ENCODE results near the gene MGAT5B. TPM values are rescaled to one million over a fixed set of nuclear protein-coding genes. Genes with fewer than 3 reads are reported as not detected.

Gene MGAT5B
- total RNA-seq, 1 donor from 2014 or later = 7.5 TPM

- no peak overlapping the region for H3K4me3 ChIP-seq (ENCODE audit: low read depth, low read length)
- no peak for DNase-seq (ENCODE audit: low read depth)
- TF ChIP-seq, protein P1, sequence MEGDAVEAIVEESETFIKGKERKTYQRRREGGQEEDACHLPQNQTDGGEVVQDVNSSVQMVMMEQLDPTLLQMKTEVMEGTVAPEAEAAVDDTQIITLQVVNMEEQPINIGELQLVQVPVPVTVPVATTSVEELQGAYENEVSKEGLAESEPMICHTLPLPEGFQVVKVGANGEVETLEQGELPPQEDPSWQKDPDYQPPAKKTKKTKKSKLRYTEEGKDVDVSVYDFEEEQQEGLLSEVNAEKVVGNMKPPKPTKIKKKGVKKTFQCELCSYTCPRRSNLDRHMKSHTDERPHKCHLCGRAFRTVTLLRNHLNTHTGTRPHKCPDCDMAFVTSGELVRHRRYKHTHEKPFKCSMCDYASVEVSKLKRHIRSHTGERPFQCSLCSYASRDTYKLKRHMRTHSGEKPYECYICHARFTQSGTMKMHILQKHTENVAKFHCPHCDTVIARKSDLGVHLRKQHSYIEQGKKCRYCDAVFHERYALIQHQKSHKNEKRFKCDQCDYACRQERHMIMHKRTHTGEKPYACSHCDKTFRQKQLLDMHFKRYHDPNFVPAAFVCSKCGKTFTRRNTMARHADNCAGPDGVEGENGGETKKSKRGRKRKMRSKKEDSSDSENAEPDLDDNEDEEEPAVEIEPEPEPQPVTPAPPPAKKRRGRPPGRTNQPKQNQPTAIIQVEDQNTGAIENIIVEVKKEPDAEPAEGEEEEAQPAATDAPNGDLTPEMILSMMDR (conservative IDR thresholded peaks at IDR 0.05; ENCODE audit: low read depth, low read length) = no peak
These were observed 87.0 kb downstream of the MGAT5B start for GRCh38 chr17:76955191-76955590.

DNA sequence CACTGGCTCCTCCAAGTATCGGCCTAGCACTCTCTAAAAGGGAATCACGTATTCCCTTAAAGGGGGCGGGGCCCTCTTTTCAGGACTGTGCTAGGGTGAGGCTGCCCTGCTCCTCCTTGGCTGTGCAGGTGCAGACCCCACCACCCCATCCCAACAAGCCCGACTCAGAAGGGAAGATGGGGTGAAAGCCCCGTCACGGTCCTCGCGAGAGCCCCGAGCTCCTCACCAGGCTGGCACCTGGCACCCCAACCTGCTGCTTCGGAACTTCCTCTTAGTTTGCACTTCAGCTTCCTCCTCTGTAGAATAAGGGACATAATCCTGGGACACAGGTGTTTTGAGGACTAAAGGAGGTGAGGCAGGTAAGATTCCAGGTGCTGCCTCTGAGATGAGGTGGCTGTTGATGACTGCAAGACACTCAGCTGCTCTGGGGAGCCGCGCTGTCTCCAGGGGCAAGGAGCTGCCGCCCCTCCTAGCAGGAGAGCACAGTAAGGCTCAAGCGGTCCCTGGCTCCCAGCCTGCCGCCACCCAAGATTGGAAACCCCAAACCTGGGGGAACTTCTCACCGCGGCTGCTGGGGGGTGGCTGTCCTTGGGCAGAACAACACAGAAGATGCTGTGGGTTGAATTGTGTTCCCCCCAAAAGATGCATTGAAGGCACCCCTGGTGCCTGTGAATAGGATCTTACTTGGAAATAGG lies 88.8 kb downstream of the MGAT5B start:
- no peak overlapping the region for H3K4me3 ChIP-seq (ENCODE audit: low read depth, low read length)
- no peak for DNase-seq (ENCODE audit: low read depth)
- TF ChIP-seq, protein P1 (conservative IDR thresholded peaks at IDR 0.05; ENCODE audit: low read depth, low read length) = no peak

GRCh38 chr17:76957678-76958464 lies 89.7 kb downstream of the MGAT5B start:
- TF ChIP-seq, protein P1 (conservative IDR thresholded peaks at IDR 0.05; ENCODE audit: low read depth, low read length) = no peak
- no peak for DNase-seq (ENCODE audit: low read depth)
- no peak overlapping the region for H3K4me3 ChIP-seq (ENCODE audit: low read depth, low read length)

DNA sequence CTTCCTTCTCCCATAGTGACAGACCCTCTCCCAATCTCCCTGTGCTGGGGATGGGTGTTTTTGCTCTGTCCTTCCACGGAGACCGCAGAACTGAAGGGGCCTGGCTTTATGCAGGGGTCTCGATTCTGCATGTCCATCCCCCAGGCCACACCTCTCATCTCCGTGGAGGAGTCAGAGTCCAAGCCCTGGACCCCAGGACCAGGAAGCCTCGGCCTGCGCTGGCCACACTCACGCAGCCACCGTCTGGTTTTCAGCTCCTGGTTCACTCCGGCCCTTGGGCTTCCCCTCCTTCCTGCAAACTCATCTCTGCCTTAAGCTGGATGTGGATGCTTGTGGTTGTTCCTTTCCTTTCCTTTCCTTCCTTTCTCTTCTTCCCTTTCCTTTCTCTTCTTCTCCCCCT lies 90.8 kb downstream of the MGAT5B start:
- TF ChIP-seq, protein P1 (conservative IDR thresholded peaks at IDR 0.05; ENCODE audit: low read depth, low read length) = no peak
- H3K4me3 ChIP-seq (ENCODE audit: low read depth, low read length) = no peak overlapping the region
- no peak for DNase-seq (ENCODE audit: low read depth)

DNA sequence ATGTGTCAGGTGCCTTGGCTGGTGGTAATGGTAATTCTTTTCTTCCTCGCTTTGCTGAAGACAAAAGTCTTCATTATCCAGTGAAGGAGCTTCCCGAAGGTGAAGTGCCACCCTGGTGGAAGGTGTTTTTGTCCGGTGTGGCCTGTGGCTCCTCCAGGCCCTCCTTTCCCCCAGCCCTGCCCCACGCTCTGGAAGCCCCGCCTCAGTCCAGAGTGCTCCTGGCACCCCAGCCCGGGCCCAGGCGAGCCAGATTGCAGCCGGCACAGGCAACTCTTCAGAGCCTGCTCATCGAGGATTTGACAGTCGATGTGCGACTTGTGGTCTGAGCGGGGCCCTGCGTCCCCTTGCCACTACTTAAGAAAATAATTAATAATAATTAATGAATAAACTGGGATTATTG lies 93.7 kb downstream of the MGAT5B start:
- no peak for DNase-seq (ENCODE audit: low read depth)
- TF ChIP-seq, protein P1 (conservative IDR thresholded peaks at IDR 0.05; ENCODE audit: low read depth, low read length) = no peak
- H3K4me3 ChIP-seq (ENCODE audit: low read depth, low read length) = no peak overlapping the region

GRCh38 chr17:76962858-76963257 lies 94.7 kb downstream of the MGAT5B start:
- no peak for DNase-seq (ENCODE audit: low read depth)
- TF ChIP-seq, protein P1 (conservative IDR thresholded peaks at IDR 0.05; ENCODE audit: low read depth, low read length) = no peak

More at GRCh38 chr17:76962858-76963257, 94.7 kb downstream of the MGAT5B start:
- H3K4me3 ChIP-seq (ENCODE audit: low read depth, low read length) = no peak overlapping the region
